GDM1 (cell line): ENCODE results near the gene STX18.

ENCODE experiments used
- DNase-seq: peaks from one replicate; lab custom pipeline; 2025; lab: John Stamatoyannopoulos, UW

Gene STX18

DNA sequence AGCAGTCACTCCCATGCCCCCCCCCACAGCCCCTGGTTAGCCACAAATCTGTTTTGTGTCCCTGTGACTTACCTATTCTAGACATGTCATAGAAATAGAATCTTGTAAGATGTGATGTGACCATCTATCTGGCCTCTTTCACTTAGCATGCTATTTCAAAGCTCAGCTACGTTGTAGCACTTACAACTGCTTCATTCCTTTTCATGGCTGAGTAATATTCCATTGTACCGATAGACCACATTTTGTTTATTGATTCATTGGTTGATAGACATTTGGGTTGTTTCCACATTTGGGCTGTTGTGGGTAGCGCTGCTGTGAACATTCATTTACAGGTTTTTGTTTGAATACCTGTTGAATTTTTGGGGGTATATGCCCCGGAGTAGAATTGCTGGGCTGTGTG, 143.4 kb downstream of the STX18 start:
- no peak for DNase-seq

DNA sequence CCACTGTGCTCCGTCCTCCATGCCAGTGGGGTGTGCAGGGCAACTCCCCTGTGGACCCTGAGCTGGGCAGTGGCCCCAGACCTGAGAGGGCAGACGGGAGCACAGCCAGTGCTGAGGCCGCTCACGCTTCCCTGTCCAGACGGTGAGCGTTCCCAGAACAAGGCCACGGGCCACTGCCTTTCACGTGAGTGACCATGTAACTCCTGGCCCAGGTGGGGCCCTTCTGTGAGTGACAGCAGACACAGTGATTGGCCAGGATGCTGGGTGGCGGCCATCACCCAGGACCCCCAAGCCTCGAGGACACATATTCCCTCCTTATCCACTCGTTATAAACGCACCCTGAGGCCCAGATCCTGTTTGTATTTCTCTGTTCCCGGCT, 144.4 kb downstream of the STX18 start:
- DNase-seq, result no peak

DNA sequence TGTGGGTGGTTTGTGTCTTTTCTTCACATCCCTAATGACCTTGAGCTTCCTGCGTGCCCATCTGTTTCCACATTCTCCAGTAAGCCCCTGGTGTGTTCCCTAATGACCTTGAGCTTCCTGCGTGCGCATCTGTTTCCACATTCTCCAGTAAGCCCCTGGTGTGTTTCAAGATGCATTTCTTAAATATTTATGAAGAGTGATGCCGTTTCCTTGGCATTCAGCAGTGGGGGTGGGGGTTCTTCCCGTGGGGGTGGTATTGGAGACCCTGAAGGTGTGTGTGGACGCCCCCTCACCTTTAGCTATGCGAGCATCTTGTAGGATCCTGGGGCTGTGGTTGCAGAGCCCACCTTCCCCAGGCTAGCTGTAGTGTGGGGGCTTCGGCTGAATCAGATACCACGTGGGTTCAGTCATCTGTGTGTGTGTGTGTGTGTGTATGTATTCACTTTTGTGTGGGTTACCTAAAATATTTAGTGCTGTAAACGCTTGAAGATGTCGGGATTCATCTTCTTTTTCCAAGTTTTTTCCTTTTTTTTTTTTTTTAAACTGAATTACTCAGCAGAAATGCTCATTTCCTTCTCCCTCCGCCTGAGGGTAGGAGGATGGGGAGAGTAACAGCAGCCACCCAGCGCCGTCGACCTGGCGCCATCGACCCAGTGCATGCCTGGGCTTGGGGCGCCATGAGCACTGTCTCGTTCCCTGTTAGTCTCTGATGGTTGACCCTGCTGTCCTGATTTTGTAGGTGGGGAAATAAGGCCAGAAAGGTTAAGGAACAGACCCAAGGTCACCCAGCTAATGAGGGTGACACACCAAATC, 145.0 kb downstream of the STX18 start:
- DNase-seq, result no peak

- no peak for DNase-seq
Observed at GRCh38 chr4:4395849-4396627, 145.8 kb downstream of the STX18 start.

DNA sequence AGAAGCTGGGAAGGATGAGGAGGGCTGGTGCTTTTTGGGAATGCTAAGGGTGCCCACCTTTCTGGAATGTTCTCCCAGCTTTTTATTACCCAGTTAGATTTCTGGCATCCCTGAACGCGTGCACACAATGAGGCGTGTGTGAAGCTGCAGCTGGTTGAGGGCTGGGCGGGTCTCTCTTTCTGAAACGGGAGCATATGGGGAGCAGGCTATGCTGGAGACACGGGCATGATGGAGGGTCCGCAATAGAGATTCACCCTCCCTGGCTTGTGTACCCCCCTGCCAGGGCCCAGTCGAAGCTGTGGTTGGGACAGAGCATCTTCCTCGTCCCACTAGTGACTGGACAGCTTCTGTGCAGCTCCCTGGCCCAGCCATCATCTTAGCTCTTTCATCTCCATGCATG, 146.5 kb downstream of the STX18 start:
- DNase-seq, result no peak

DNA sequence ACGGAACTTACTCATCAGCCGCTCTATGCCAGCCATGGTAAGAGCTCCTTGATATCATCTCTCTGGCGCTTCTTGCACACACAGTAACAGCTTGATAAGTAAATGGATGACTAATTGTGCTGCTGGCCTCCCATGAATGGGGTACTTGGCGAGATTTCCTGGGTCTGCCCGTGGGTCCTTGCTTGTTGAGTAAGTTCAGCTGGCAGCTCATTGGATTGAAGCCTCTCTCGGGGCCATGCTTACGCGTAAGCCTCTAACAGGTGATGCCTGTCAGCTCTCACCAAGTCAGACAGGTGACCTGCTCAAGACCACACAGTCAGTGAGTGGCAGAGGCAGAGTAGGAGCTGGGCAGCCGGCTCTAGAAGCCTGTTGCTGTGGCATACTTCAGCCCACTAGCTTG, 147.2 kb downstream of the STX18 start:
- no peak for DNase-seq

DNA sequence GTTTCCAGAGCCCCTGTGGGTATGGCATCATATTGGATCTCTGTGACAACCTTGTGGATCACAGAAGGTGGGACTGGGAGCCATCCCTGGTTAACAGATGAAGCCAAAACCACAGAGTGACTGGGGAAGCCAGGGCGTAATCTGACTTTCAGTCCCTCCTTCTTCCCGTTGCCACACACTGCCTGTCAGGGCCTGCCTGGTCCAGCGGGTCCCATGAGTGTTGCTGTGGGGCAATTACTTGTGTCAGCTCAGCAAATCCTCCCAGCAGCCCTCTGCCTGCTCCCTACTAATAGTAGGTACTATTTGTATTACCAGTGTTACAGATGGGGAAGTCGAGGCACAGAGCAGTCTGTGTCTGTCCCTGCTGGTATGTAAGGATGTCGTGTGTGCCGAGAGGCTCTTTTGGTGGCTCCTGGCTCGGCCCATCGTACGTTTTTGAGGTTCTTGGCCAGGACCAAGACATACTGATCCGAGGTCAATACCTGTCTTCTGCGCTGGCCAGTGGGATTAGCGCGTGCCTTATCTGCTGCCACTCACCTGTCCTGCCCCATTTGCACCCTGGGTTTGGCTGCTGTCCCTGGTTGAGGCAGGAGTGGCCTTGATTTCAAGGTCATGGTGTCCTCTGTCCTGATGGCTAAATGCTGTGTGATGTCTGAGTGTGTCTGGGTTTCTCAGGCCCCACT, 149.2 kb downstream of the STX18 start:
- no peak for DNase-seq

- DNase-seq, result no peak
Observed at GRCh38 chr4:4391866-4392265, 150.0 kb downstream of the STX18 start.

- no peak for DNase-seq
Observed at GRCh38 chr4:4390515-4391240, 151.2 kb downstream of the STX18 start.

DNA sequence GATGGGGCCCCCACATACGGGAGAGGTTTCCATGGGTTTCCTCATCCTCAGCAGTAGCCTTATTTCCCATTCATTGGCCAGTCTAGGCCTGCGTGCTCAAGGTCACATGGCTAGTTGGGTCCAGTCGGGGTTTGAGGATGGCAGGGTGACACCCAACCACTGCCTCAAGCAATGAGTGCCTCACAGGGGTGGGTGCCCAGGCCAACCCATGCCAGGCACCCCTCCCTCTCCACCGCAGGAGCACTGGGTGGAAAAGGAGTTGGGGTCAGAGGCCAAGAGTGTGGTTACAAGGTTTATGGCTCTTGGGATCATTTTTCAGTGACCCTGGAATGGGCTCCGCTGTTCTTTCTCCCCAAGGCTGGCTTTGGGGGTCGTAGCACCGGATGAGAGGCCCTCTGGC, 151.8 kb downstream of the STX18 start:
- no peak for DNase-seq

DNA sequence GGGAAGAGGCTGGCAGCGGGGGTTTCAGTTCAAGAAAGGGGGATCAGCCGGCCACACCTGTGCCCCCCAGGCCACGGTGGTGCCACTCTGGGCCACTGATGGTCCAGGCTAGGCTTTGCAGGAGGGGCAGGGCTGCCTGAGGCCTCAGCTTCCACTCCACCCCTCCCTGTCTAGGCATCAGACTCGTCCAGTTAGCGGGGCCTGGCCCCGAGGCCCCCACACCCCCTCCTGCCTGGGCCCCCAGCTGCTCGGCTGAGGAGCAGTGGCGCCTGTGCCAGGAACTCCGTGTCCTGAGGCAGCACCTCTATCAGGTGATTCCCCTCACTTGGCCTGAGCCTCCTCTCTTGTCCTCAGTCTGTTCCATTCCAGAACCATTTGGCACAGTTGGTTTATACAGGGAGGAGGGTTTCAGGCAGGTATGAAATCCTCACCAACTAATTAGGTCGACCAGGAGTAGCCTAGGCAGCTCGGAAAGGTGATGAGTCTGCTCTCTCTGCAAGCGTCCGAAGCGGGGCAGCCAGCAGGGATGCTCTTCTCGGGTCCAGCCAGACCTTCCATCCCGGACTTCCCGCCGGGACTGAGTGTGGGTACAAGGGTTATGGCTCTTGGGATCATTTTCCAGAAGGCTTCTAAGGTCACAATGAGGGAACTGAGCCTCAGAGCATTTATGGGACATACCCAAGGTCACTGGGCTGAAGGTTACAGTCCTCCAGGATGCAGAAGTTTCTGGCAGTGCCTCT, 152.8 kb downstream of the STX18 start:
- no peak for DNase-seq

DNA sequence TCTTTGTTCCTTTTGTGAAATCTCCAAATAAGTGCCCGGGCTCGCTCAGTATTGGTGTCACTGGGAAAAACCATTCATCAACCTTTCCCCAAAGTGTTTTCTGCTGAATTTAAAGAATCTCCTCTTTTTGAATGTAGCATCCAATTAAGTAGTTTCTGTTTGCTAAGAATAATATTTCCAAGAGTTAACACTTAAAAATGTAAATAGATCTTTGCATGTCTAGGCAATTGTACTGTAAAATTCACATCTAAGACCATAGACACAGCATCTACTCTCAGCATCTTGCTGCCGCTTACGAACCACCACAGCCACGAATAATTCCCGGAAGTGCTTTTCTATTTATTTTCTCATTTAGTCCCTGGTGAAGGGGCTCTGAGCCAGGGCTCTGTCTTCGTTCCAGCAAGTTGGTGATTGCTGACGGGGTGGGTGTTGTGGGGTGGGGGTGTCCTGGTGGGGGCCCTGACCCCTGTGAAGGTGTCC, 153.5 kb downstream of the STX18 start:
- no peak for DNase-seq

GRCh38 chr4:4387531-4388310, 154.1 kb downstream of the STX18 start:
- DNase-seq, result no peak

DNA sequence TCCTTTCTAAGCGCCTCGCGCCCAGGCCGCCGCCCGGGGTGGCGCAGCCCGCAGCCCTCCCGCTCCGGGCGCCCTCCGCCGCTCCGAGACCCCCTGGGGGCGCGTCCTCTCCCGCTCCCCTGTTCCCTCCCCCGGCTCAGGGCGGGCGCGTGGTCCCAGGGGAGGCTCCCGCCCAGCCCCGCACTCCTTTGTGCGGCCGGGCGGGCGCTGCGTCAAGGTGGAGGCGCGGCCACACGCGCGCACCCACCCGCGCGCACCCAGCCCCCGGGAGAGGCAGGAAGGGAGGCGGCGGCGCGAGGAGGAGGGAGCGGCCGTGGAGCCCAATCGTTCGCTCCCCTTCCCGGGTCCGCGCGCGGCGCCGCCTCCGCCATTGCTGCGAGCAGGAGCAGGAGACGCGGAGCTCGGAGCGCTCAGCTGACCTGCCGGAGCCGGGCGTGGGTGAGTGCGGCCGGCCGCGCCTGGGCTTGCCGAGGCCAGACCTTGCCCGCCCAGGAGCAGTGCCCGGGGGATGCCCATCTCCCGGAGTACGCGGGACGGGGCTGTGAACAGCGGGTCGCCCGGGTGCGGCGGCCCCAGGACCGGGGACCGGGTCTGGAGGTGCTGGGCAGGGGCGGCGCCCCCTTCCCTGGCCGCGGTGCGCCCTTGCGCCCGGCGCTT, 155.0 kb downstream of the STX18 start, which contains the start of gene NSG1:
TSS of gene NSG1 (plus strand) at position 367 of the 657 bp plus-strand sequence. CDS start 528 bp downstream, outside the sequence.
- no peak for DNase-seq

DNA sequence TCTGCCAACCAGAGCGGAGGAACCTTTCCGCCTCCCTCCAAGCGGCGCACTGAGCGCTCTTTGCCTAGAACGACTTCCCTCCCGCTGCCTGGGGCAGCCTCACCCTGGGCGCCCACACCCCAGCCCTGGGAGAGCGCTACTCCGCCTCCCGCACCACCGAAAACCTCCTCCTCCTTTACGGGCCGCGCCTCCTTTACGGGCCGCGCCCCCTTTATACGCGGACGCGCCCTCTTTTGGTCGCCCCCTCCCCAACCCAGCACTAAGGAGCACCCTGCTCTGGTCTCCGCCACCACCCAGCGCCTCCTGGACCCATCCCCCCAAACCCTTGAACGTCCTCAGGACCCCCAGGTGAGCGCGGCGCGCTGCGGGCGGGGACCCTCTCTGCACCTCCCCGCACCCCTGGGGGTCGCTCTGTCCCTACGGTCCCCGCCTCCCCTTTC, 155.5 kb downstream of the STX18 start:
- DNase-seq, result no peak

- DNase-seq, result no peak
Observed at GRCh38 chr4:4385729-4386295, 156.0 kb downstream of the STX18 start.

DNA sequence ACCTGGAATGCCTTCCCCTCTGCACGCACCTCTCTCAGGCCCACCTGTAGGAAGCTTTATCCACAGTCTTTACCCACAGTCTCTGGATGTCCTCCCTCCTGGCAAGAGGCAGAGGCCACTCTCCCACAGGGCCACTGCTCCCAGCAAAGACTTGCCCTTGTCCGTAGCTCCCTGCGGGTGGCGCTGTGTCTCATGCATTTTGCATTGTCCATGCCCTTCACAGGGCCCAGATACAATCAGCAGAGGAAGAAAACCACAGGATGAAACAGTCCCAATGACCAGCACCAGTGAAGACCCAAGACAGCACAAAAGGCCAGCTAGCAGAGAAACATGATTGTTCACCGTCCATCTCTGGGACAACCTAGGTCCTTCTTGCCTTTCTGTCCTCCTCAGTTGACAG, 157.0 kb downstream of the STX18 start:
- no peak for DNase-seq

DNA sequence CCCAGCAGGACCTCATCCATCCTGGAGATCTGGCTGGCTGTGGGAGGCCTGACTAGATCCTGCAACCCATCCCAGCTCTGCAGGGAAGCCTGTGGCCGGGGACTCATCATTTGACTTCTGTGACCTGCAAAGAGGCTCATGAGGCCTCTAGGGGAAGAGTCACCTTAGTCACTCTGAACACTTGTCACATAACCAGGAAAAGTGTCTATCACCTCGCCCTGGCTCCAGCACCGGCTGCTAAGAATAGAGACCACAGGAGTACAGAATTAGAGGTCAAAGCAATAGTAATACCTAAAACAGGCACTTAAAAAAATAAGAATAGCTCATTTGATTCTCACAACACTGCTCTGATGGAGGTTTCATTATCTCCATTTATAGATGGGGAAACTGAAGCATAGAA, 158.8 kb downstream of the STX18 start:
- DNase-seq, result no peak

GRCh38 chr4:4379540-4380087, 162.2 kb downstream of the STX18 start:
- no peak for DNase-seq
